Ramos (cell line): ENCODE measurements around the gene PDE3A.

Experiments used
- in situ Hi-C: fragments of 300-500 bp; cut with MboI; formaldehyde crosslinking; loops from one replicate; pipeline ENCODE4 v1.14.3; 2022; ENCODE audit warnings: low sequenced_read_pairs; ENCODE audit not compliant: unreplicated experiment

Gene PDE3A

GRCh38 chr12:20487519-20487918 is 119.2 kb downstream of the PDE3A start:
- in situ Hi-C loops, result no loop called here

DNA sequence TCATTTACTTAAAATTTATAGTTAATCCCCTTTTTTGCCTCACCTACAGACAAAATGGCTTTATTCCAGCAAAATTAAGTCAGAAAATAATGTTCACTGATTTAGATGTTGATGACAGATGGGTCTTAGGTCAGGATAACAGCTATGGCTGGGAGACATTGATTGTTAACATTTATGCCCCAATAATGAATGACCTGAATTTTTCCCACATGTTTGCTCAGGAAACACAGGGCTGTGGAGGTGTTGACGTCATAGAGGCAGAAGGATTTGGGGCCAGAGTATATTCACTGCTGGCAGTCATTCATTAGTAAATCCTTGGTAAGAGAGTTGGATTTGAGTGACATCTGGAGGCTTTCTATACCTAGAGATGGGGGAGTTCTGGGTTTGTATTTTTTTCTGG is 121.3 kb downstream of the PDE3A start:
- in situ Hi-C loops, result no loop called here

DNA sequence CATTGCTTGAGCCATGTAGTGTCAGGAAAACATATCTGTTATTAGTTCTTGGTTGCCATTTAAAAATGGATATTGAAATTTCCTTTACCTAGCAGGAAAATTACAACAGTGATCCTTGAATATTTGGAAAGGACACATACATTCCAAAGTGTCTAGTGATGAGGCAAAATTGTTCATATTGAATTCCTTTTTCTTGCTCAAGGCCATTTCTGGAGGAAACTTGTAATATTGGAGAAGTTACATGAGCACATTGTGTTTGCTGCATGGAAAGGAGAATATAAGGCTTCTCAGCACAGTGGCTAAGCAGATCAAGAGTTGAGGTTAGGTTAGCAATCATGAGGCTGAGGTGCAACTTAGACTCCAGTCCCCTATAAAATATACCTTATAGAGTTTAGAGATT is 121.9 kb downstream of the PDE3A start:
- in situ Hi-C loops, result no loop called here

- in situ Hi-C loops, result no loop called here
These were observed 123.0 kb downstream of the PDE3A start for GRCh38 chr12:20491290-20491689.

- in situ Hi-C loops, result no loop called here
These were observed 124.0 kb downstream of the PDE3A start for GRCh38 chr12:20492251-20492760.

DNA sequence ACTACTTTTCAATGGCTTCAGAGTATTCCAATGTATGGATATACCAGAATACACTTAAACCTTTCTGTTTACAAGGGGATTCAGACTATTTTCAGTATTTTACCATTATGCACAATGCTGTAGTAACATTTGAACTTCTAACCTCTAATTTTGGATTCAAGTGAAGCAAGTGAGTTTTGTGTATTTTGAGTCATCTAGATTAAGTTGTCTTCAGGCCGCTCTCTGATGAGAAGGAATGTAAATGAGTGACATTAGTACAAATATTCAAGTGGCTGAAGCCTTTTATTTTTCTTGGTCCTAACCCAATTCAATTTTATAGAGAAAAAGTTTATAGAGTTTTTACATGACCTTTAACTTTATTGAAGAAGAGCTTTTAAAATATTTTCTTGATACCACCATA is 125.6 kb downstream of the PDE3A start:
- in situ Hi-C loops, result no loop called here

- in situ Hi-C loops, result no loop called here
These were observed 126.5 kb downstream of the PDE3A start for GRCh38 chr12:20494851-20495250.

- in situ Hi-C loops, result no loop called here
These were observed 127.7 kb downstream of the PDE3A start for GRCh38 chr12:20495997-20496396.

- in situ Hi-C loops, result no loop called here
These were observed 129.4 kb downstream of the PDE3A start for GRCh38 chr12:20497707-20498106.

GRCh38 chr12:20501958-20502357 is 133.6 kb downstream of the PDE3A start:
- in situ Hi-C loops, result no loop called here

DNA sequence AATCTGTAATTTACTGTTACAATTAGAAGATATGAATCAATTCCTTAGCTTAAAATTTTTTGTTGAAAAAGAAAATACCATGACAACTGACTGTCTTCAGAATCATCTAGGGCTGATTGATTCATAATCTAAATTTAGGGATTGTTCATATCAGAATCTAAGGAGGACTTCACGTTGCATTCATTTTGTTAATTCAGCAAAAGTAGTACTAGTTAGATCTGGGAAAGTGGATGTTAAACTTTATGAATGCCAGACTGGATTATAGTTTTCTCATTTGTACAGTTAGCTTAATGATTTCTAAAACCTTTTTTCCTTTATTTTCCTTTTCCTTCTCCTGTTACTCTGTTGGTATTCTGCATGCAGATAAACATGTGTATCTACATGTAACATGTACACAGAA is 135.5 kb downstream of the PDE3A start:
- in situ Hi-C loops, result no loop called here

- in situ Hi-C loops, result no loop called here
These were observed 136.7 kb downstream of the PDE3A start for GRCh38 chr12:20505056-20505455.

- in situ Hi-C loops, result no loop called here
These were observed 138.7 kb downstream of the PDE3A start for GRCh38 chr12:20507056-20507455.

- in situ Hi-C loops, result no loop called here
These were observed 139.4 kb downstream of the PDE3A start for GRCh38 chr12:20507711-20508110.

GRCh38 chr12:20508359-20508758 is 140.0 kb downstream of the PDE3A start:
- in situ Hi-C loops, result no loop called here

GRCh38 chr12:20508962-20509361 is 140.6 kb downstream of the PDE3A start:
- in situ Hi-C loops, result no loop called here

- in situ Hi-C loops, result no loop called here
These were observed 142.5 kb downstream of the PDE3A start for GRCh38 chr12:20510811-20511210.

GRCh38 chr12:20513189-20513588 is 144.9 kb downstream of the PDE3A start:
- in situ Hi-C loops, result no loop called here

- in situ Hi-C loops, result no loop called here
These were observed 146.3 kb downstream of the PDE3A start for GRCh38 chr12:20514598-20514997.

GRCh38 chr12:20520532-20520931 is 152.2 kb downstream of the PDE3A start:
- in situ Hi-C loops, result no loop called here

DNA sequence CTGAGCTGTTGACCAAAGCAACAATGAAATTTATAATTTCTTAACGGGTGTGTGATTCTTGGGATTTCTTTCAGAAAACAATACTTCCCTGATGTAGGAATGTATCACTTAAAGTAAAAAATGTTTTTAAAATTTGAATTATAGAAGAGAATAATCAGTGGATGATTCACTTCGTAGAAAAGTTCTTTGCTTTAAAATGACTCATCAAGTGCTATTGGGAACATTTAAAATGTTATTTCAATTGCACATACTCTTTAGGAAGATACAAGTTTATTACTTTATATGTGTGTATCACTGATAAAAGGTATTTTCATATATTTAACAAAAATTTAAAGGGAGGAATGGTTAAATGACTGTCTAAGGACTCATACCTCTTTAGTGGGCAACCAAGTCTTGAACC is 155.3 kb downstream of the PDE3A start:
- in situ Hi-C loops, result no loop called here

GRCh38 chr12:20524113-20524512 is 155.8 kb downstream of the PDE3A start:
- in situ Hi-C loops, result no loop called here

GRCh38 chr12:20525064-20525610 is 156.8 kb downstream of the PDE3A start:
- in situ Hi-C loops, result no loop called here
